ENCODE data around the gene USP5. TPM values are rescaled to one million over a fixed set of nuclear protein-coding genes. Genes with fewer than 3 reads are reported as not detected.

The USP5 gene
- total and polyA plus RNA-seq, 2 donors (not counting 3 experiments of a cell fraction or from before 2014, with no cell fraction given), result 68.9 to 135 TPM

DNA sequence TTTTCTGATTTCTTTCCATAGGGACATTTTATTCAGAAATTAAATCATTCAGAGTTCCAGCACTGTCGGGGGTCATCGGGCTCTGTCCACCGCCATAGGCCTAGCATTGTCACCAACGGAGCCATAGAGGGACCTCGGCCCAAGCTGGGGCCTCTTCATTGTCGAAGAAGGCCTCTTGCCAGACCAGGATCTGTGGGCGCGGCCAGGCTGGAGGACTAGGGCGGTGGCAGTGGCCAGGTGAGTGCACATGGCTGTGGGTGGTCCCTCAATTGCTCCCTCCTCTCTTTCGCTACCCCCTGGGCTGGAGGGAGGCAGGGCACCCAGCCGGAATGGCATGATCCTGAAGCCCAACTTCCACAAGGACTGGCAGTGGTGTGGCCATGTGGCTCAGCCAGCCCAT lies 31.7 kb downstream of the USP5 start:
- H3K79me2 ChIP-seq (ENCODE audit: control insufficient read depth, insufficient read depth, low read length), result no peaks in the 10 kb centered on the region
- intact Hi-C loops (cut with micrococcal nuclease) (no loop called here), dilution Hi-C loops (cut with MboI; ENCODE audit: extremely low pct_ligation_motif_present, low sequenced_read_pairs) (no loop called here)
- ChIA-PET POLR2A (no interaction called here), CTCF (no interaction called here)
- FAIRE-seq (no peak), DNase-seq (ENCODE audit: low read depth, low spot score) (no peak)
- H3K4me1 ChIP-seq (ENCODE audit: control insufficient read depth, extremely low read depth, insufficient read depth, low read length), result no peaks in the 10 kb centered on the region
- H3K4me2 ChIP-seq (ENCODE audit: insufficient read depth, low read length), result no peak overlapping the region
- no peaks in the 10 kb centered on the region for H3K9me3 ChIP-seq (replicated peaks; ENCODE audit: control insufficient read depth, insufficient read depth, low read length)
- H2AFZ ChIP-seq (ENCODE audit: low read depth, low read length), result no peak overlapping the region
- BruUV-seq (replicated peaks), result no TSS peak
- H3K27ac ChIP-seq (ENCODE audit: insufficient read depth, low read depth, low read length), result no peak overlapping the region
- no peaks in the 10 kb centered on the region for H3K9me1 ChIP-seq (replicated peaks; ENCODE audit: control insufficient read depth, extremely low read depth, insufficient read depth, low read length)
- no peak overlapping the region for H3K4me3 ChIP-seq (replicated peaks in 1 of 3; ENCODE audit: insufficient read depth in 1 of 3, low read depth in 1 of 3, low read length in 3 of 3)
- TF ChIP-seq, protein P1, sequence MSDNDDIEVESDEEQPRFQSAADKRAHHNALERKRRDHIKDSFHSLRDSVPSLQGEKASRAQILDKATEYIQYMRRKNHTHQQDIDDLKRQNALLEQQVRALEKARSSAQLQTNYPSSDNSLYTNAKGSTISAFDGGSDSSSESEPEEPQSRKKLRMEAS (IDR thresholded peaks at IDR 0.05; ENCODE audit: insufficient read depth, insufficient read length), result no peak
- TF ChIP-seq FOS (IDR thresholded peaks at IDR 0.05; ENCODE audit: borderline replicate concordance, insufficient read depth, low read length), result no peak
- TF ChIP-seq MYC (IDR thresholded peaks at IDR 0.05; ENCODE audit: low read depth, low read length), result no peak
- TF ChIP-seq, protein P2, sequence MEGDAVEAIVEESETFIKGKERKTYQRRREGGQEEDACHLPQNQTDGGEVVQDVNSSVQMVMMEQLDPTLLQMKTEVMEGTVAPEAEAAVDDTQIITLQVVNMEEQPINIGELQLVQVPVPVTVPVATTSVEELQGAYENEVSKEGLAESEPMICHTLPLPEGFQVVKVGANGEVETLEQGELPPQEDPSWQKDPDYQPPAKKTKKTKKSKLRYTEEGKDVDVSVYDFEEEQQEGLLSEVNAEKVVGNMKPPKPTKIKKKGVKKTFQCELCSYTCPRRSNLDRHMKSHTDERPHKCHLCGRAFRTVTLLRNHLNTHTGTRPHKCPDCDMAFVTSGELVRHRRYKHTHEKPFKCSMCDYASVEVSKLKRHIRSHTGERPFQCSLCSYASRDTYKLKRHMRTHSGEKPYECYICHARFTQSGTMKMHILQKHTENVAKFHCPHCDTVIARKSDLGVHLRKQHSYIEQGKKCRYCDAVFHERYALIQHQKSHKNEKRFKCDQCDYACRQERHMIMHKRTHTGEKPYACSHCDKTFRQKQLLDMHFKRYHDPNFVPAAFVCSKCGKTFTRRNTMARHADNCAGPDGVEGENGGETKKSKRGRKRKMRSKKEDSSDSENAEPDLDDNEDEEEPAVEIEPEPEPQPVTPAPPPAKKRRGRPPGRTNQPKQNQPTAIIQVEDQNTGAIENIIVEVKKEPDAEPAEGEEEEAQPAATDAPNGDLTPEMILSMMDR (IDR thresholded peaks at IDR 0.05; ENCODE audit: extremely low read depth in 1 of 2, insufficient read depth in 1 of 2, low read depth in 1 of 2, low read length in 2 of 2), result no peak
- peaks cover 3 to 11% of the 10 kb centered on the region in 2 experiments for H3K36me3 ChIP-seq (ENCODE audit: control insufficient read depth in 2 of 2, extremely low read depth in 1 of 2, insufficient read depth in 2 of 2, low read length in 2 of 2)
- no peaks in the 10 kb centered on the region for H3K27me3 ChIP-seq (ENCODE audit: control insufficient read depth in 2 of 2, insufficient read depth in 2 of 2, low read length in 2 of 2)
- H3K9ac ChIP-seq (replicated peaks; ENCODE audit: extremely low read depth, insufficient read depth, low read length), result no peak overlapping the region
- no peaks in the 10 kb centered on the region for H4K20me1 ChIP-seq (replicated peaks; ENCODE audit: control insufficient read depth, extremely low read depth, insufficient read depth, low read length)

DNA sequence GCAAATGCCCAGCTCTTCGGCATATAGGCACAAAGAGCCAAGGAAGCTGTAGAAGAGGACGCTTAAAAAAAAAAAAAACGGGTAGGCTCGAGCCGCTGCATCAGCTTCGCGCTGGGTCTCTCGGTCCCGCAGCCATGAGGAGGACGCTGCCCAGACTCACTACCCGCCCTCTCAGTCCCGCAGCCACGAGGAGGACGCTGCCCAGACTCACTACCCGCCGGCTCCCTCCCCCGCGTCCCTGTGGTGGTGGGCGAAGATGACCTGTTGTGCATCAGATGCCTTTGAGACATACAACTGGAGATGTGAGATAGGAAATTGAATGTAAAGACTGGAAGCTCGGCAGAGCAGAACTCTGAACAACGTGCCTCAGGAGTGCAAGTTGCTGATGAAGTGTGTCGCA lies 32.6 kb downstream of the USP5 start:
- TF ChIP-seq MYC (IDR thresholded peaks at IDR 0.05; ENCODE audit: low read depth, low read length) (no peak), JUN (IDR thresholded peaks at IDR 0.05; ENCODE audit: borderline replicate concordance, insufficient read depth, insufficient read length, low read depth) (no peak), FOS (IDR thresholded peaks at IDR 0.05; ENCODE audit: borderline replicate concordance, insufficient read depth, low read length) (no peak), POLR2A (IDR thresholded peaks at IDR 0.05; ENCODE audit: low read depth, low read length) (no peak), GATA2 (IDR thresholded peaks at IDR 0.05; ENCODE audit: insufficient read depth, insufficient read length, low read depth, low read length) (no peak)
- TF ChIP-seq, protein P2 (IDR thresholded peaks at IDR 0.05; ENCODE audit: extremely low read depth in 1 of 2, insufficient read depth in 1 of 2, low read depth in 1 of 2, low read length in 2 of 2), result no peak
- CTCF ChIA-PET, result interaction anchor here (0.7 kb wide), 1 partner anchor 16 kb away, joined by 3 read pairs; no protein-coding TSS in a partner anchor
- no TSS peak for BruUV-seq (replicated peaks)
- Histone ChIP-seq H2AFZ (ENCODE audit: low read depth, low read length) (no peak overlapping the region), H3K79me2 (ENCODE audit: control insufficient read depth, insufficient read depth, low read length) (no peaks in the 10 kb centered on the region), H3K9ac (replicated peaks; ENCODE audit: extremely low read depth, insufficient read depth, low read length) (no peak overlapping the region), H3K4me2 (ENCODE audit: insufficient read depth, low read length) (no peak overlapping the region), H3K9me3 (replicated peaks; ENCODE audit: control insufficient read depth, insufficient read depth, low read length) (no peaks in the 10 kb centered on the region), H3K9me1 (replicated peaks; ENCODE audit: control insufficient read depth, extremely low read depth, insufficient read depth, low read length) (no peaks in the 10 kb centered on the region), H4K20me1 (replicated peaks; ENCODE audit: control insufficient read depth, extremely low read depth, insufficient read depth, low read length) (no peaks in the 10 kb centered on the region), H3K4me3 (replicated peaks in 1 of 3; ENCODE audit: insufficient read depth in 1 of 3, low read depth in 1 of 3, low read length in 3 of 3) (no peak overlapping the region), H3K4me1 (ENCODE audit: control insufficient read depth, extremely low read depth, insufficient read depth, low read length) (no peaks in the 10 kb centered on the region), H3K36me3 (ENCODE audit: control insufficient read depth in 2 of 2, extremely low read depth in 1 of 2, insufficient read depth in 2 of 2, low read length in 2 of 2) (peaks cover 3 to 11% of the 10 kb centered on the region in 2 experiments), H3K27me3 (ENCODE audit: control insufficient read depth in 2 of 2, insufficient read depth in 2 of 2, low read length in 2 of 2) (no peaks in the 10 kb centered on the region), H3K27ac (ENCODE audit: insufficient read depth, low read depth, low read length) (no peak overlapping the region)
- FAIRE-seq (no peak), DNase-seq (ENCODE audit: low read depth, low spot score) (no peak)
- dilution Hi-C loops (cut with MboI; ENCODE audit: extremely low pct_ligation_motif_present, low sequenced_read_pairs) (no loop called here), intact Hi-C loops (cut with micrococcal nuclease) (no loop called here)
- POLR2A ChIA-PET, result no interaction called here
